IPS-18c (cell line): Measurements from ENCODE around the gene KIRREL3.

Experiments used
- H3K4me3 ChIP-seq: 2 replicates; pipeline ENCODE4 v1.7.0; 2013; ENCODE audit warnings: low read depth, mild to moderate bottlenecking, low read length, moderate library complexity; ENCODE audit not compliant: insufficient read depth
- H3K9me3 ChIP-seq: one replicate; pipeline ENCODE4 v1.6.1; 2013; ENCODE audit warnings: mild to moderate bottlenecking, low read length, moderate library complexity; ENCODE audit not compliant: control insufficient read depth, insufficient read depth

KIRREL3 gene

DNA sequence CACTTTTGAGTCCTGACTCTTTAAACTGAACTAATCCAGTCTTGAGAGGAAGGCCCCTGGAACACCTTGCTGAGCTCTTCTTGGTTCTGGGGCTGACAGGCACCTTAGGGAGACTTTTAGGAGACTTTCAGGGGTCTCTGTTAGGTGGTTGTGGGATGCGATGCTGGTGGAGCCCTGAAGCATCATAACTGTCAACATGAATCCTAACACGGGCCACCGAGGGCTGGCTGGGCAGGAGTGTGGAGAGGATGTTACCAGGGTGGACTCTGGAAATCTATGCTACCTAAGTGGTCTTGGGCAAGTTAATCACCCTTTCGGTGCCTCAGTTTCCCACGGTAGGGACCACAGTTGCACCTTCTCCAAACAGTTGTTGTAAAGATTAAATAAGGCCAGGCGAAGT lies 538.6 kb downstream of the KIRREL3 start:
- Histone ChIP-seq H3K9me3 (no peaks in the 10 kb centered on the region), H3K4me3 (no peak overlapping the region)

DNA sequence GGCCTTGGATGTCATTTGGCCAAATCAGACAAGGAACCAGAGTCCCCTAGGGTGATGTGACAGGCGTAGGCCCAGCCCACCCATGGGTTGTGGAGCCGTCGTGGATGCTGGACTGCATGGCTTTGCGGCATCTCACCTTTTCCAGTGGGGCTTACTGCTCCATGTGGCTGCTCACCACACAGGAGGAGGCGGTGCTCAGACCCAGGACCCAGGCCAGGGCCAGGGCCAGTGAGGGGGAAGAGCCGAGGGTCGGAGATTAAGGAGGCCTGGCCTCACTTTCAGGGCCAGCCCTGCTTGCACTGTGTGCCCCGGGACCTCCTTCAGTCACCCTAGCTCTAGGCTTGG lies 539.5 kb downstream of the KIRREL3 start:
- H3K4me3 ChIP-seq: no peak overlapping the region

DNA sequence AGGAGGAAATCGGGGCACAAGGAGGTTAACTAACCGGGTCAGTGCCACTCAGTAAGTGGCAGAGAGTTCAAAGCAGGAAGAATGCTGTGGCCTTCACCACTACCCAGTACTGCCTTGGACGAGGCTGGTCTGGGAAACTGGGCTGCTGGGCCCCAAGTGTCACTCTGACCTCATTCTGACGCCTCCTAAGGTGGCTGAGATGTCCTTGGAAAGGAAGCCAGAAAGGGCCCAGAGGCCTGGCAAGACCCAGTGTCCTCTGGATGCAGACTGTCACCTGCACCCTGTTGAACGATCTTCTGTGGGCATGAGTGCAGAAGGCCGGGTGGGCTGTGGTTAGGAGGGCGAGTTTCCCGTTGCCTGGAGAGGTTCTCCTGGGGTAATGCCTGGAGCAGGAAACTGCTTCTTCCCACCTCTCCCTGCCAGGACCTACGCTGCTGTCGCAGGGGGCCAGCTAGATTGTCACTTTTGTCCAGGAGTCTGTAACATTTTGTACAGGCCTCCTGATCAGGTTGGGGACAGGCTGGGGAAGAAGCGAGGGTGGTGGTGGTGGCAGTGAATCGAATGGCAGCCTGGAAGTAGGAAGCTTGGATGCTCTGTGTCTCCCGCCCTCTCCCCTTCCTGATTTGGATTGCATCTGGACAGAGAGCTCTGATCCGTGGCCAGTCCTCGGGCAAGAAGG lies 540.0 kb downstream of the KIRREL3 start:
- no peaks in the 10 kb centered on the region for H3K9me3 ChIP-seq
- H3K4me3 ChIP-seq: no peak overlapping the region

More for the DNA sequence above, 539.5 kb downstream of the KIRREL3 start:
- no peaks in the 10 kb centered on the region for H3K9me3 ChIP-seq

DNA sequence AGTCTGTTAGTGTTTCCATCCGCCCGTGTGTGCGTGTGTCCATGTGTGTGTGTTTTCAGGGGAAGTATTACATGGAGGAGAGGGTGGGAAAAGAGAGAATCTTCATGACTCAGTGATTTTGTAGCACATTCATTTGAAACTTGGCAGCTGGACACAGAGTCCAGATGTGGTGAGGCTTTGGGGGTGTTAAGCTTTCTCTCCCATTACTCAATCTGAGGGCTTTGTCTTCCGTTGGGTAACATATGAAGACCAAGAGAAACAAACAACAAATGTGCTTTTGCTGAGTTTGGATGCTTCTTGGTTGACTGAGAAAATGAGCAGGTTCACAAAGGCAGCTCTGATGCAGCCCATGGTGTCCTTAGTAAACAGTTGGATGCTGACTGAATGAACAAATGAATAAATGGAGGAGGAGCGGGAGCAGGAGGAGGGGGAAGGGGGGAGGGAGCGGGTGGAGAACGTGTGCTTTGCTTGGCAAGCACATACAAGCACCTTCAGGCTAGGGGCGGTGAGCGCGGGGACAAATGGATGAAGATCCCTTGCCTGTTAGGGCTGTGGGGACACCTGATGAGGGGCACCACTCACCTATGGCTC lies 540.8 kb downstream of the KIRREL3 start:
- no peaks in the 10 kb centered on the region for H3K9me3 ChIP-seq
- H3K4me3 ChIP-seq: no peak overlapping the region

DNA sequence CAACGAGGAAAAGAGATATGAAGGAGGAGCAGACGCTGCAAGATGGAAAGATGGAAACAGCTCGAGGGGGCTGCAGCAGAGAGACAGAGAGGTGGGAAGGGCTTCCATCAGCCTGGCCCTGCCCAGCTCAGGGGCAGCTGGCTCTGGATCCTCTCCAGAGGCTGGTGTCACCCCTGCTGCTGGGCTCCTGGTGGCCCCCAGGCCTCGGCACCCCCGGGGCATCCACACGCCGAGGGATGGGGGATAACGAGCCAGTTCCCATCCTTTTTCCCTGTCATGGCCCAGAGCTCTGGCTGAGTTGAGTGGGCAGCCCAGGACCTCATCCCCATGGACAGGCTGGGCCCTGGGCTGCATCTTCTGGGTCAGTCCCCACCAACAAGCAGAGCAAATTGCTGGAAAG lies 542.8 kb downstream of the KIRREL3 start:
- no peaks in the 10 kb centered on the region for H3K9me3 ChIP-seq
- H3K4me3 ChIP-seq: no peak overlapping the region

DNA sequence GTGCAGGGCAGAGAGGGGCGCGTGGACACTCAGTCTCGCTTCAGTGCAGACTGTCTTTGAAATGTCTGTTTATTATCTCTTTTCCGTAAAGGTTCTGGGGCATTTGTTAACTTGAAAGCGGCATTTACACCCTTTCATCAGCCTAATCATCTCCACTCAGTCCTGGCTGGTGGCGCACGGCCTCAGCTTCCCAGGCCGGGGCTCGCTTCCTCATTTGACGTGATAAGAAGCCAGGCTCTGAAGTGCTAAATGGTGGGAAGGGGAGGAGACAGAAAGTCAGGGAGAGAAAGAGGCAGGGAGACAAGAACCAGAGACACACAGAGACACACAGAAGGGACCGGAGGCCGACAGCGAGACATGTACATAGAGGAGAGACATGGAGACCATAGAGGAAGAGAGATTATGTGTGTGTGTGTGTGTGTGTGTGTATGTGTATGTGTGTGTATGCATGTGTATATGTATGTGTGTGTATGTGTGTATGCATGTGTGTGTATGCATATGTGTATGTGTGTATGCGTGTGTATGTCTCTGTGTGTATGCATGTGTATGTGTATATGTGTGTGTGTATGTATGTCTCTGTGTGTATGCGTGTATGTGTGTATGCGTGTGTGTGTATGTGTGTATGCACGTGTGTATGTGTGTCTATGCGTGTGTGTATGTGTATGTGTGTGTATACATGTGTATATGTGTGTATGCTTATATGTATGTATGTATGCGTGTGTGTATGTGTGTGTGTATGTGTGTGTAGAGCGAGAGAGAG lies 543.6 kb downstream of the KIRREL3 start:
- H3K4me3 ChIP-seq: no peak overlapping the region
- no peaks in the 10 kb centered on the region for H3K9me3 ChIP-seq

DNA sequence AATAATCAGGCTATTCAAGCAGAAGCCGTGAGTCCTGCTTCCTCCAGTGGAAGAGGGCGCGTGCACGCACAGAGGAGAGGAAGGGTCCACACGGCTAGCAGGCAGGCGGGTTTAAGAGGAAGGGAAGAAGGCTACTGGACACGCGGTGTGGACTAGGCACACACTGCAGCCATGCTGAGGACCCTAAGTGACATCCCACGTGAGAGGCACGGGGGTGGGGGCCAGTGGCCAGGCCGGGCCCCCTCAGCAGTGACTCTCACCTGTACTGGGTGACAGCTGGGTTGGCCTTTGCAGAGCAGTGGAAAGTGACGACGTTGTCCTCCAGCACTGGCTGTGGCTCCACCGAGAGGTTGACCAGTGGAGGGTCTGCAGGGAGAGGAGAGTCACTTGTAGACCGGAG lies 544.5 kb downstream of the KIRREL3 start:
- no peak overlapping the region for H3K4me3 ChIP-seq
- H3K9me3 ChIP-seq: no peaks in the 10 kb centered on the region

DNA sequence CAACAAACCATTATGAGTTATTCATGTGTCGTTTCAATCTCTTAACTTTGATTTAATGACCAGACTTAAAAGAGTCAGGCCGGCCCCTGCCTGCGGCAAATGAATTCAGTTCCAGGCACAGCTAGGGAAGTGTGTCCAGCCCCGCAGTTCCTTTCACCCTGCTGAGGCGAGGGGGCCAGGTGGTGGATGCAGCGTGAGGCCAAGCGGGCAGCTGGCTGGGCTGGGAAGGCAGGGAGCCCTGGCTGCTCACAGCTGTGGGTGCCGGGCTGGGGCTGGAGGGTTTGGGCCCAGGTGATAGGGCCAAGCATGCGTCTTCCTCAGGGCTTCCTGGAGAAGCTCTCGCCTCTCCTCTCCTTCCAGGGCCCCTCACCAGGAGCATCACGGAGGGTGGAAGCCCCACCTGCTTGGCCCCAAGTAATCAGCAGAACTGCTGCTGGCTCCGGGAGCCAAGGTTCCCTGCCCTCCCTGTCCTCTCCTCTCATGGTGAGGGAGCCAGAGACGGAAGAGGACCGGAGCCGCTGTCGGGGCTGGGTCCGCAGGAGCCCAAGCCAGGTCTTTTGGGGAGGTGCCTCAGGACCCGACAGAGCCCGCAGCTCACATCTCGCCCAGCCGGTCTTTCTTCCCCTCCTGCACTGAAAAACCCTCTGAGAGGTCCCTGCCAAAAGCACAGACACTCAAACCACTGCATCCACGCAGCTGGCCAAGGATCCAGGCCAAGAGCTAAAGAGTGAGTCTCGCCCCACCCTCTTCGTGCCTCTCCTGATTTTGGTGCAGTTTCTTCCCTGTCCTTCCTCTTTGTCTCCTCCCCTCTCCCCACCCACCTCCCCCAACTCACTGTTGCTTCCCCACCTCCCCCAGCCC lies 548.1 kb downstream of the KIRREL3 start:
- Histone ChIP-seq H3K9me3 (no peaks in the 10 kb centered on the region), H3K4me3 (no peak overlapping the region)

DNA sequence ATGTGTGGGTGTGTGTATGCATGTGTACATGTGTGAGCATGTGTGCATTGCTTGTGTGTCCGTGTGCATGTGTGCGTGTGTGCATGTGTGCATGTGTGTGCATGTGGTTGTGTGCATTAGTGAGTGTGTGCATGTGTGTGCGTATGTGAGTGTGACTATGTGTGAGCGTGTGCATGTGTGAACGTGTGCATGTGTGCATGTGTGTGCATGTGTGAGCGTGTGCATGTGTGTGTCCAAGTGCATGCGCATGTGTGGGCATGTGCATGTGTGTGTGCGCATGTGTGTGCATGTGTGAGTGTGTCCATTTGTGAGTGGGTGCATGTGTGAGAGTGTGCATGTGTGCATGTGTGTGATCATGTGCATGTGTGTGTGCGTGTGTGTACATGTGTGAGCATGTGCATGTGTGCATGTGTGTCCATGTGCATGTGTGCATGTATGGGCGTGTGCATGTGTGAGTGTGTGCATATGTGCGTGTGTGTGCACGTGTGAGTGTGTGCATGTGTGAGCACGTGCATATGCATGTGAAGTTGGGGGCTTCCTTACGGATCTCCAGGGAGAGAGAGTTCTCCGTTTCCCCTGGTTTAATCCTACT lies 549.3 kb downstream of the KIRREL3 start:
- H3K4me3 ChIP-seq: no peak overlapping the region; the same call in 1 of the 2 replicates
- no peaks in the 10 kb centered on the region for H3K9me3 ChIP-seq

DNA sequence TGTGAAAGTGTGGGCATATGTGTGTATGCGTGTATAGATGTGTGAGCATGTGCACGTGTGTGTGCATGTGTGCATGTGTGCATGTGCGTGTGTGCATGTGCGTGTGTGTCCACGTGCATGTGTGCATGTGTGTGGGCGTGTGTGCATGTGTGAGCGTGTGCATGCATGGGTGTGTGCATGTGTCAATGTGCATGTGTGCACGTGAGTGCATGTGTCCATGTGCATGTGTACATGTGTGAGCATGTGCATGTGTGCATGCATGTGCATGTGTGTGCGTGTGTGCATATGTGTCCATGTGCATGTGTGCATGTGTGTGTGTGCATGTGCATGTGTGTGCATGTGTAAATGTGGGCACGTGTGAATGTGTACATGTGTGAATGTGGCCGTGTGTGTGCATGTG lies 549.8 kb downstream of the KIRREL3 start:
- no peak overlapping the region for H3K4me3 ChIP-seq
- no peaks in the 10 kb centered on the region for H3K9me3 ChIP-seq

DNA sequence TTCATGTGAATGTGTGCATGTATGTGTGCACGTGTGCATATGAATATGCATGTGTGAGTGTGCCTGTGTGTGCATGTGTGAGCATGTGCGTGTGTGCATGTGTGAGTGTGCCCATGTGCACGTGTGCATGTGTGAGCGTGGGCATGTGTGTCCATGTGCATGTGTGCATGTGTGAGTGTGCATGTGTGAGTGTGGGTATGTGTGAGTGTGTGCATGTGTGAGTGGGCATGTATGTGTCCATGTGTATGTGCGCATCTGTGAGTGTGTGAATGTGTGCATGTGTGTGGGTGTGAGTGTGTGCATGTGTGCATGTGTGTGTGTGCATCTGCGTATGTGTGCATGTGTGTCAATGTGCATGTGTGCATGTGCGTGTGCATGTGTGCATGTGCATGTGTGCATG lies 550.4 kb downstream of the KIRREL3 start:
- no peak overlapping the region for H3K4me3 ChIP-seq
- H3K9me3 ChIP-seq: no peaks in the 10 kb centered on the region

DNA sequence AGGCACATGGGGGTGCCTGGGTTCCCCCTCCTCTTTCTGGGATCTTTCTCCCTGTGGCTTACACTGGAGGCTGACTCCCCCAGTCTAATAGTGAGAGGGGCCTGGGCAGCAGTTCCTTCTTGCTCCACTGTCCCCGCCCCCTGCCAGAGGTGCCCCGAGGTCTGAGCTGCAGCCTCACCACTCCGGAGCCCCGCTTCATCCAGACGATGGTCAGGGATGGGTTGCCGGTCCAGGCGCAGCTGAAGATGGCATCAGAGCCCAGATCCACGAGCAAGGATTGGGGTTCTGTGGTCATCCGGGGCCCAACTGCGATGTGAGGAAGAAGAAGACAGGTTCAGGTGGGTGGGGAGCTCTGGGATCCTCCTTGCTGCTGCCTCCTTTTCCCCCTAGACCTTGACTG lies 554.0 kb downstream of the KIRREL3 start:
- Histone ChIP-seq H3K4me3 (no peak overlapping the region), H3K9me3 (peaks cover 2% of the 10 kb centered on the region)

DNA sequence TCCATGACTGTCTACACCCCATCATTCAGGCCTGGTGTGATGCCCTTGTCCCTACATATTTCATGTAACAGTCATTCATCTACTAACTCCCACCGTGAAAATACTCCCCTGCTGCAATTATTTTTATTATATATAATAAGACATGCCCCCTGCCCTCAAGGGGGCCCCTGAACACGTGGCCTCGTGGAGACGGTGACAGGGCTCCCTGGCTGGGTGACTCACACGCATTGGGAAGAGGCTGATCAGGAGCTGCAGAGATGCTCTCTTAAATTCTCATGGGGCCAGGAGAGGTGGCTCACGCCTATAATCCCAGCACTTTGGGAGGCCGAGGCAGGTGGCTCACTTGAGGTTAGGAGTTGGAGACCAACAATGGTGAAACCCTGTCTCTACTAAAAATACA lies 556.5 kb downstream of the KIRREL3 start:
- Histone ChIP-seq H3K9me3 (peaks cover 2% of the 10 kb centered on the region), H3K4me3 (no peak overlapping the region)

DNA sequence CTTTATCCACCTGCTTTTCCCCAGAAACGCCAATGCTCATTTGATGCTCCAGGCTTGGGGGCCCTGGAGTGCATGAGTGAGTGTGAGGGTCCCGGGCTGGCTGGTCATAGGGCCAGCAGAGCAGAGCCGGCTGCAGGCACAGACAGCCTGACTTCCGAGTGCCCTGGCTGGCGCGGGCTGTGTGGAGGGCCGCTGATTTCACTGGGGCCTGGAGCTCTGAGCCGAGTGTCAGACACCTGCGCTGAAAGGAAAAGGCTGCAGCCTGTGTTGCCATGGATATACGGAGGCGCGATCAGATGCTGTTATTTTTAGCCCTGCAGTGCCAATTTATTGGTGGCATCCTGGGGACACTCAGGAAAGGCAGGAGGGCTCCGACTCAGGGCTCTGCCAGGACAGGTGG lies 557.5 kb downstream of the KIRREL3 start:
- peaks cover 2% of the 10 kb centered on the region for H3K9me3 ChIP-seq
- no peak overlapping the region for H3K4me3 ChIP-seq

DNA sequence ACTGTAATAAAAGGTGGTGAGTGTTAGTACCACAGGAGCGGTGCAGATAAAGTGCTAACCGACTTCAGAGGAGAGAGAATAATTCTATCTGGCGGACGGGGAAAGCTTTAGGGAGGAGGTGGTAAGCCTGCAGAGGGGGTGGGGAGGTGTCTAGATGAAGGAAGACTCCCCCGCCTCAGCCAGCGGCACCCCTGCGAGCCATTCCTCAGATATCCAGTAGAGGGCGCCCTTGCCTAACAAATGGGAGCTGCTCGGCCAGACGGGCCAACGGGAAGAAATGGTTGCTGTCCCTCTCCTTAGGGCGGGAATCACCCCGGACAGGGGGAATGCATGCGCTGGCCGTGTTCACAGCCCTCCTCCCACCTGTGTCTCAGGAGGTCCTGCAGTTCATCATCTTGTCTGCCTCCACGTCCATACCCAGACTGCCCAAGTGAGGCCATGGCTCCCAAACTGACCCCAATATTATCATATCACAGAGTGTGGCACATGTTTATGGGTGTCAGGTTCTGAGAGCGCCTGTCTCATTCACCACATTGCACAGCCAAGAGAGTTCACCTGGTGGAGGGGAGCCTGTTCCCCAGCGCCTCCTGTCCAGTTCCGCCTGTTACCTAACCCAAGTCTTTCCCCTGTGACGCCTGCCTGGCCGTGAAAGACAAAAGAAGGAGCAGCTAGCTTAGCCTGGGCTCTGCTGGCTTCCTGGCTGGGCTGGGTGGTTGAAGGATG lies 559.6 kb downstream of the KIRREL3 start:
- no peak overlapping the region for H3K4me3 ChIP-seq
- H3K9me3 ChIP-seq: peaks cover 2% of the 10 kb centered on the region

DNA sequence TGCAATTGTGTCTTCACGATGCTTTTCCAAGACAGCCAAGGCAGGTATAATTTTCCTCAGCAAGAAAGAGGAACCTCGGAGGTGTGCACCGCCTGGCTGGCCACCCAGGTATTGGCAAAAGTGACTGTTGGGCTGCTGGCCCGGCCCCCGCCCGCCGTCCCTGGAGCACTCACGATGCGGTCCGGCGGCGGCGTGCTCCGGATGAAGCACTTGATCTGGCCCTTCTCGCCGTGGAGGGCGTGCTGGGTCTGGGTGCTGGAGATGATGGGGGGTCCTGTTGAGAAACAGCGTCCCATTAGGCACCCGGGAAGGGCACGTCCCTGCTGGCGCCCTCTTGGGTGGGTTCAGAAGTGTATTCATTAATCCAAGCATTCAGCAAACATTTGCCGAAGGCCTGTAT lies 560.3 kb downstream of the KIRREL3 start:
- peaks cover 2% of the 10 kb centered on the region for H3K9me3 ChIP-seq
- H3K4me3 ChIP-seq: no peak overlapping the region

DNA sequence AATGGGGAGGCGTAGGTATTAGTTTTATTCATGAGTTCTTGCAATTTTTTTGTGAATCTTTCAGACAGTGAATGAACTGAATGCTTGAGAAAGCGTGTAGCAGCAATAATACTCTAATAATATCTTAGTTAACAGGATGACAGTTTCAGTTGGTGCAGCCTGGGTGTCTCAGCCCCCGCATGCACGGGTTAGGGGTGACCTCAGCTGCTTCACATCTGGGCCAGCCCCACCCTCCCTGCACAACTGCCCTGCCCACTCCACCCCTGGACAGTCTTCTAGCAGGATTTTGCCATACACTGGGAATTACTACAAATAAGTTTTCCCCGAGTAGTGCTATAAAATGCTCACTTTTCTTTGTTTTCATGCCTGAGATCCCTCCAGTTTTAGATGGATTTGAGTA lies 561.9 kb downstream of the KIRREL3 start:
- H3K9me3 ChIP-seq: peaks cover 2% of the 10 kb centered on the region
- no peak overlapping the region for H3K4me3 ChIP-seq
